Measurements from ENCODE around the gene MED13. TPM values are rescaled to one million over a fixed set of nuclear protein-coding genes. Genes with fewer than 3 reads are reported as not detected.

The MED13 gene
- total RNA-seq, 1 experiment from 2014 or later = 60.7 TPM

GRCh38 chr17:62043602-62044001, 21.5 kb downstream of the MED13 start:
- H3K4ac ChIP-seq (ENCODE audit: low read depth, low read length) = no peak overlapping the region
- H3K9me3 Mint-ChIP-seq = no peaks in the 10 kb centered on the region
- no peak overlapping the region for H4K91ac ChIP-seq (ENCODE audit: insufficient read length, low read depth, low read length)
- H3K56ac ChIP-seq (ENCODE audit: insufficient read length, low read depth, low read length) = no peak overlapping the region
- H3K27me3 ChIP-seq (ENCODE audit: insufficient read depth, low read length) = no peaks in the 10 kb centered on the region
- no peak overlapping the region for H2BK5ac ChIP-seq (ENCODE audit: insufficient read length, low read length)
- no peak overlapping the region for H2AK5ac ChIP-seq (ENCODE audit: insufficient read length, low read length)
- peaks cover 4% of the 10 kb centered on the region; the same call in 1 of the 2 replicates for H3K79me2 ChIP-seq (ENCODE audit: insufficient read depth, low read length)
- no peak overlapping the region for H2BK120ac ChIP-seq (ENCODE audit: low read depth, low read length, poor library complexity, severe bottlenecking)
- no peaks in the 10 kb centered on the region for H4K20me1 ChIP-seq (ENCODE audit: control insufficient read depth, insufficient read depth, insufficient read length)
- no peak overlapping the region for H2BK12ac ChIP-seq (ENCODE audit: insufficient read length, low read depth, low read length)
- H3K18ac ChIP-seq (ENCODE audit: insufficient read length, low read depth, low read length) = no peak overlapping the region
- no peak overlapping the region for H3K9ac ChIP-seq (ENCODE audit: extremely low read depth, insufficient read length, low read length)
- no peak overlapping the region for H2BK20ac ChIP-seq (ENCODE audit: low read depth, low read length, poor library complexity, severe bottlenecking)
- H3K9me3 ChIP-seq (ENCODE audit: control insufficient read depth, low read depth, low read length) = no peaks in the 10 kb centered on the region
- H3K4me1 Mint-ChIP-seq = no peaks in the 10 kb centered on the region
- H3K23me2 ChIP-seq (ENCODE audit: insufficient read length, low read depth, low read length, poor library complexity, severe bottlenecking) = no peaks in the 10 kb centered on the region
- H4K8ac ChIP-seq (replicated peaks; ENCODE audit: insufficient read length, low read depth, low read length) = no peak overlapping the region
- peaks cover 11 to 67% (median 52%) of the 10 kb centered on the region in 3 experiments; a peak in 6 of 7 replicates for H3K36me3 Mint-ChIP-seq (ENCODE audit: insufficient read depth in 1 of 3, low read depth in 3 of 3)
- no peak for TF ChIP-seq CTCF (conservative IDR thresholded peaks at IDR 0.05)
- no peak overlapping the region for H3K23ac ChIP-seq (ENCODE audit: insufficient read length, low read depth, low read length)
- no peaks in the 10 kb centered on the region for H3K27me3 Mint-ChIP-seq (ENCODE audit: low read depth)
- H3K4me2 ChIP-seq (ENCODE audit: insufficient read depth, insufficient read length, low read length) = no peak overlapping the region
- no peak overlapping the region for H3K27ac ChIP-seq (ENCODE audit: insufficient read length, low read depth, low read length)
- no peak overlapping the region for H2AFZ ChIP-seq (ENCODE audit: low read length)
- H3K27ac Mint-ChIP-seq = no peak overlapping the region
- no peak overlapping the region for H3K4me3 Mint-ChIP-seq
- no peak overlapping the region for H3T11ph ChIP-seq (ENCODE audit: low read length)
- no peak overlapping the region for H2BK15ac ChIP-seq (ENCODE audit: low read depth, low read length)
- H3K4me1 ChIP-seq (ENCODE audit: insufficient read depth, low read length) = no peaks in the 10 kb centered on the region
- H3K79me1 ChIP-seq (ENCODE audit: insufficient read depth, low read depth, low read length, poor library complexity, severe bottlenecking) = peaks cover 8% of the 10 kb centered on the region
- DNase-seq = no peak
- no peak overlapping the region for H3K14ac ChIP-seq (ENCODE audit: insufficient read depth, low read length)
- no peak overlapping the region for H4K5ac ChIP-seq (ENCODE audit: insufficient read length, low read depth, low read length)

Data from H9 (cell line).